Loucy (cell line): Measurements from ENCODE around the gene LHPP.

ENCODE experiments used
- H2AFZ ChIP-seq: fragments of 200-600 bp; sonication (generic); 2 replicates; pipeline ENCODE4 v1.6.0; 2016; ENCODE audit warnings: antibody characterized with exemption, mild to moderate bottlenecking, low read length, moderate library complexity
- H3F3A ChIP-seq: fragments of 200-600 bp; 2 replicates; pipeline ENCODE4 v1.6.0; 2016; ENCODE audit warnings: antibody characterized with exemption, low read depth, mild to moderate bottlenecking
- H3K27me3 ChIP-seq: fragments of 200-600 bp; sonication (generic); 2 replicates; pipeline ENCODE4 v1.6.1; 2014; ENCODE audit warnings: low read length, mild to moderate bottlenecking; ENCODE audit not compliant: insufficient read depth, poor library complexity, severe bottlenecking
- H3K36me3 ChIP-seq: fragments of 200-600 bp; sonication (generic); 2 replicates; pipeline ENCODE4 v1.6.1; 2016; ENCODE audit warnings: low read length; ENCODE audit not compliant: insufficient read depth
- H3K4me1 ChIP-seq: fragments of 200-600 bp; sonication (generic); 2 replicates; pipeline ENCODE4 v1.5.1; 2014; ENCODE audit warnings: low read length, mild to moderate bottlenecking; ENCODE audit not compliant: insufficient read depth, poor library complexity, severe bottlenecking
- H3K4me2 ChIP-seq: fragments of 200-600 bp; sonication (generic); 2 replicates; pipeline ENCODE4 v1.6.0; 2014; ENCODE audit warnings: antibody characterized with exemption, low read length, low read depth, mild to moderate bottlenecking; ENCODE audit not compliant: poor library complexity, severe bottlenecking
- H3K4me3 ChIP-seq: fragments of 200-600 bp; sonication (generic); 2 replicates; pipeline ENCODE4 v1.5.1; 2014; ENCODE audit warnings: low read length, mild to moderate bottlenecking, mixed read lengths; ENCODE audit not compliant: poor library complexity, severe bottlenecking
- H3K79me2 ChIP-seq: fragments of 200-600 bp; sonication (generic); 2 replicates; pipeline ENCODE4 v1.6.1; 2014; ENCODE audit warnings: low read length; ENCODE audit not compliant: insufficient read depth
- H3K9ac ChIP-seq: fragments of 200-600 bp; sonication (generic); 2 replicates; pipeline ENCODE4 v1.6.0; 2014; ENCODE audit warnings: mild to moderate bottlenecking, low read depth, low read length, moderate library complexity; ENCODE audit not compliant: poor library complexity, severe bottlenecking
- H3K9me2 ChIP-seq: fragments of 200-600 bp; sonication (generic); replicated peaks from 2 replicates; pipeline ENCODE4 v1.6.1; 2016; ENCODE audit warnings: low read depth, low read length, mixed read lengths
- H3K9me3 ChIP-seq: fragments of 200-600 bp; sonication (generic); 2 replicates; pipeline ENCODE4 v1.6.1; 2014; ENCODE audit warnings: mild to moderate bottlenecking, antibody characterized with exemption, low read length, low read depth; ENCODE audit not compliant: insufficient read depth
- H4K20me1 ChIP-seq: fragments of 200-600 bp; sonication (generic); 2 replicates; pipeline ENCODE4 v1.6.0; 2014; ENCODE audit warnings: antibody characterized with exemption, low read length, mild to moderate bottlenecking; ENCODE audit not compliant: insufficient read depth, poor library complexity, severe bottlenecking
- CTCF ChIP-seq: fragments of 200-600 bp; sonication (generic); conservative IDR thresholded peaks from 2 replicates; pipeline ENCODE4 v1.5.1; 2014; ENCODE audit warnings: mild to moderate bottlenecking, antibody characterized with exemption, low read length
- EZH2phosphoT487 ChIP-seq: fragments of 200-600 bp; IDR thresholded peaks from 2 replicates; pipeline ENCODE4 v1.6.1; 2018; ENCODE audit warnings: antibody characterized with exemption, mild to moderate bottlenecking, moderate library complexity, borderline replicate concordance

LHPP gene

GRCh38 chr10:124447751-124448466 is 13.7 kb upstream of the LHPP start:
- H3K4me1 ChIP-seq = no peaks in the 10 kb centered on the region
- H4K20me1 ChIP-seq = no peaks in the 10 kb centered on the region
- TF ChIP-seq EZH2phosphoT487 = no peak
- TF ChIP-seq CTCF = no peak
- no peak overlapping the region for H2AFZ ChIP-seq
- H3K4me2 ChIP-seq = no peak overlapping the region
- H3K27me3 ChIP-seq = no peaks in the 10 kb centered on the region
- no peak overlapping the region for H3K9ac ChIP-seq
- H3K9me3 ChIP-seq = no peaks in the 10 kb centered on the region
- no peak overlapping the region for H3K4me3 ChIP-seq
- no peaks in the 10 kb centered on the region for H3K36me3 ChIP-seq
- H3K79me2 ChIP-seq = no peaks in the 10 kb centered on the region
- H3F3A ChIP-seq = no peaks in the 10 kb centered on the region
- no peaks in the 10 kb centered on the region for H3K9me2 ChIP-seq

- H3K4me1 ChIP-seq = no peaks in the 10 kb centered on the region
- H3K9me2 ChIP-seq = no peaks in the 10 kb centered on the region
- H2AFZ ChIP-seq = no peak overlapping the region
- H3K4me3 ChIP-seq = no peak overlapping the region
- H3K36me3 ChIP-seq = no peaks in the 10 kb centered on the region
- no peaks in the 10 kb centered on the region for H4K20me1 ChIP-seq
- no peak overlapping the region for H3K9ac ChIP-seq
- no peaks in the 10 kb centered on the region for H3F3A ChIP-seq
- no peak for TF ChIP-seq EZH2phosphoT487
- TF ChIP-seq CTCF = no peak
- no peak overlapping the region for H3K4me2 ChIP-seq
- no peaks in the 10 kb centered on the region for H3K9me3 ChIP-seq
- H3K79me2 ChIP-seq = no peaks in the 10 kb centered on the region
- H3K27me3 ChIP-seq = no peaks in the 10 kb centered on the region
Observed at GRCh38 chr10:124448696-124449169, 12.9 kb upstream of the LHPP start.

- Histone ChIP-seq H3K9me2 (no peaks in the 10 kb centered on the region), H3K4me3 (no peak overlapping the region), H3K4me1 (no peaks in the 10 kb centered on the region), H3K27me3 (no peaks in the 10 kb centered on the region), H3K4me2 (no peak overlapping the region), H3K9ac (no peak overlapping the region), H3K79me2 (no peaks in the 10 kb centered on the region), H4K20me1 (no peaks in the 10 kb centered on the region), H3F3A (no peaks in the 10 kb centered on the region), H2AFZ (no peak overlapping the region), H3K36me3 (no peaks in the 10 kb centered on the region), H3K9me3 (no peaks in the 10 kb centered on the region)
- TF ChIP-seq EZH2phosphoT487 (no peak), CTCF (no peak)
Observed at GRCh38 chr10:124449170-124450011, 12.2 kb upstream of the LHPP start.
